Uterus (tissue), 4 donors: ENCODE measurements around the gene CD81. TPM values are rescaled to one million over a fixed set of nuclear protein-coding genes. Genes with fewer than 3 reads are reported as not detected.

Source experiments
- DNase-seq, 2 donors: peaks; one replicate each; pipeline ENCODE4 v3.0.0-alpha.2; 2019 to 2020
- H3K27ac ChIP-seq, 2 donors: fragments of 200-600 bp; sonication (generic); 1 replicate in 1 of 2; 2 replicates in 1 of 2; pipeline ENCODE4 v1.5.1; 2016 to 2018
- H3K27me3 ChIP-seq, 2 donors: fragments of 200-600 bp; sonication (generic); one replicate each; pipeline ENCODE4 v1.5.1; 2018 to 2019; ENCODE audit warnings: control low read depth in 1 of 2
- H3K36me3 ChIP-seq, 2 donors: fragments of 200-600 bp; sonication (generic); one replicate each; pipeline ENCODE4 v1.5.1; 2019; ENCODE audit warnings: control low read depth in 1 of 2
- H3K4me1 ChIP-seq, 2 donors: fragments of 200-600 bp; sonication (generic); one replicate each; pipeline ENCODE4 v1.5.1; 2018 to 2019; ENCODE audit warnings: control low read depth in 1 of 2
- H3K4me3 ChIP-seq, 2 donors: fragments of 200-600 bp; sonication (generic); 1 replicate in 1 of 2; 2 replicates in 1 of 2; pipeline ENCODE4 v1.5.1; 2018 to 2019; ENCODE audit warnings: mild to moderate bottlenecking in 1 of 2
- H3K9me3 ChIP-seq, 2 donors: fragments of 200-600 bp; sonication (generic); one replicate each; pipeline ENCODE4 v1.5.1; 2019; ENCODE audit warnings: control low read depth in 1 of 2
- CTCF ChIP-seq, 4 experiments: fragments of 200-600 bp in 2 of 4; fragments of 450-650 bp in 2 of 4; sonication (generic) in 2 of 4; IDR thresholded peaks; one replicate each; pipeline ENCODE4 v1.5.1; 2016 to 2019; ENCODE audit warnings: antibody characterized with exemption in 4 of 4, mild to moderate bottlenecking in 2 of 4, moderate library complexity in 1 of 4
- POLR2A ChIP-seq, 2 donors: fragments of 450-650 bp; IDR thresholded peaks; one replicate each; pipeline ENCODE4 v1.6.1; 2016; ENCODE audit warnings: antibody characterized with exemption in 2 of 2, mild to moderate bottlenecking in 1 of 2, moderate library complexity in 1 of 2
- intact Hi-C: fragments of 100-400 bp; cut with DNase I; formaldehyde crosslinking; loops from one replicate; pipeline ENCODE4 v1.15.1; 2023; ENCODE audit warnings: low total_unique reads
- total RNA-seq, 4 donors: library from RNA; depleted of rRNA in 3 of 4; stranded (reverse); fragments of >200 nt in 3 of 4; gene quantifications; one replicate each; pipeline versions ENCODE4 v1.1.0 to v1.2.4, GENCODE V29; 2014 to 2023
- donor health status: DM: yes; HTN: yes; CAD: no.

Gene CD81
- total RNA-seq, 4 donors from 2014 or later: 394 to 852 (median 626) TPM

- Histone ChIP-seq H3K4me3 (no peak overlapping the region), H3K4me1 (peaks cover 2 to 34% of the 10 kb centered on the region in 2 donors), H3K27ac (peak overlapping the region in 1 of 2 donors; percentile 82), H3K27me3 (no peaks in the 10 kb centered on the region), H3K9me3 (no peaks in the 10 kb centered on the region), H3K36me3 (no peaks in the 10 kb centered on the region)
- DNase-seq: no peak
- TF ChIP-seq POLR2A (IDR thresholded peaks at IDR 0.05) (no peak), CTCF (IDR thresholded peaks at IDR 0.05) (no peak)
- intact Hi-C loops: no loop called here
Observed at GRCh38 chr11:2395211-2395730, 18.2 kb downstream of the CD81 start.

- no peaks in the 10 kb centered on the region for H3K36me3 ChIP-seq
- DNase-seq: no peak
- H3K27me3 ChIP-seq: no peaks in the 10 kb centered on the region
- no peaks in the 10 kb centered on the region for H3K9me3 ChIP-seq
- peaks cover 0 to 31% of the 10 kb centered on the region in 2 donors for H3K4me1 ChIP-seq
- H3K4me3 ChIP-seq: no peak overlapping the region
- TF ChIP-seq CTCF (IDR thresholded peaks at IDR 0.05) (no peak), POLR2A (IDR thresholded peaks at IDR 0.05) (no peak)
- intact Hi-C loops: no loop called here
- H3K27ac ChIP-seq: no peak overlapping the region
Observed at GRCh38 chr11:2395856-2396255, 18.7 kb downstream of the CD81 start.

- Histone ChIP-seq H3K36me3 (no peaks in the 10 kb centered on the region), H3K27ac (no peak overlapping the region)
- intact Hi-C loops: no loop called here
Observed at GRCh38 chr11:2396471-2396870, 19.4 kb downstream of the CD81 start.

GRCh38 chr11:2397005-2397404 is 19.9 kb downstream of the CD81 start:
- Histone ChIP-seq H3K4me3 (no peak overlapping the region), H3K27me3 (no peaks in the 10 kb centered on the region), H3K9me3 (no peaks in the 10 kb centered on the region), H3K27ac (no peak overlapping the region), H3K36me3 (no peaks in the 10 kb centered on the region), H3K4me1 (peaks cover 7 to 28% of the 10 kb centered on the region in 2 donors)
- DNase-seq: no peak
- no peak for TF ChIP-seq POLR2A (IDR thresholded peaks at IDR 0.05)
- intact Hi-C loops: no loop called here

More at GRCh38 chr11:2396471-2396870, 19.4 kb downstream of the CD81 start:
- no peak for TF ChIP-seq CTCF (IDR thresholded peaks at IDR 0.05)
- TF ChIP-seq POLR2A (IDR thresholded peaks at IDR 0.05): no peak
- no peak for DNase-seq
- H3K4me3 ChIP-seq: no peak overlapping the region
- no peaks in the 10 kb centered on the region for H3K27me3 ChIP-seq
- H3K9me3 ChIP-seq: no peaks in the 10 kb centered on the region
- peaks cover 2 to 29% of the 10 kb centered on the region in 2 donors for H3K4me1 ChIP-seq

- H3K27me3 ChIP-seq: no peaks in the 10 kb centered on the region
- no peak for DNase-seq
- H3K9me3 ChIP-seq: no peaks in the 10 kb centered on the region
- no peak overlapping the region for H3K4me3 ChIP-seq
- peaks cover 7 to 16% of the 10 kb centered on the region in 2 donors for H3K4me1 ChIP-seq
- no peaks in the 10 kb centered on the region for H3K36me3 ChIP-seq
- TF ChIP-seq CTCF (IDR thresholded peaks at IDR 0.05): peak in 1 of 4 experiments; percentile 15
- no peak for TF ChIP-seq POLR2A (IDR thresholded peaks at IDR 0.05)
- intact Hi-C loops: no loop called here
- H3K27ac ChIP-seq: peak overlapping the region; percentile 96 to 97
Observed at GRCh38 chr11:2398664-2399355, 21.7 kb downstream of the CD81 start.
